ENCODE measurements around the gene EIF4EBP2.

EIF4EBP2 gene

DNA sequence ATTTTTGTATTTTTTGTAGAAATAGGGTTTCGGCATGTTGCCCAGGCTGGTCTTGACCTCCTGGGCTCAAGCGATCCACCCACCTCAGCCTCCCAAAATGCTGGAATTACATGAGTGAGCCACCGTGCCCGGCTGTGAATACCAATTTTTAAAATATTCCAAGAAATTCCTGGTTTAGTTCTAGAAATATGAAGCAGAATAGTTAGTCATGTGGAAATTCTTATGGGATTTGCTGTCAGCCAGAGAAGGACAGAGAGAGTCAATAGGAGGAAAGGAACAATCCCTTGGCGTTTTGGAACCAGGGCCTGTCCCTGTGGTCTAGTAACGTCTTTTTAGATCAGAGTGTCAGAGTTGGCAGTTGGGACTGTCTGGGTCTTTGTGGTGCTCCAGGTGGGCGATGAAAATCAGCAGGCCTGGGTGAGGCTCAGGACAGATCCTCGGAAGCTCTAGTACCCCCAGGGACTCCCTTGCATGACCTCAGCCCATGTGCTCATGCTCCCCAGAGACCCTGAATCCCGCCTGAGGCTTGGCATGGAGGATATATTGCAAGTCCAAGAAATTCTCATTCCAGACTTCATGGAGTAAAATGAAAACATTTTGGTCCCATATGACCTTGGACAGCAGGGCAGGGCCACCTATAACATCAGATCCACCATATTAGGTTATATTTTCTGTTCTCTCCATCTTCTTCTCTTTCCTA, 29.8 kb downstream of the EIF4EBP2 start:
- no peak for DNase-seq

DNA sequence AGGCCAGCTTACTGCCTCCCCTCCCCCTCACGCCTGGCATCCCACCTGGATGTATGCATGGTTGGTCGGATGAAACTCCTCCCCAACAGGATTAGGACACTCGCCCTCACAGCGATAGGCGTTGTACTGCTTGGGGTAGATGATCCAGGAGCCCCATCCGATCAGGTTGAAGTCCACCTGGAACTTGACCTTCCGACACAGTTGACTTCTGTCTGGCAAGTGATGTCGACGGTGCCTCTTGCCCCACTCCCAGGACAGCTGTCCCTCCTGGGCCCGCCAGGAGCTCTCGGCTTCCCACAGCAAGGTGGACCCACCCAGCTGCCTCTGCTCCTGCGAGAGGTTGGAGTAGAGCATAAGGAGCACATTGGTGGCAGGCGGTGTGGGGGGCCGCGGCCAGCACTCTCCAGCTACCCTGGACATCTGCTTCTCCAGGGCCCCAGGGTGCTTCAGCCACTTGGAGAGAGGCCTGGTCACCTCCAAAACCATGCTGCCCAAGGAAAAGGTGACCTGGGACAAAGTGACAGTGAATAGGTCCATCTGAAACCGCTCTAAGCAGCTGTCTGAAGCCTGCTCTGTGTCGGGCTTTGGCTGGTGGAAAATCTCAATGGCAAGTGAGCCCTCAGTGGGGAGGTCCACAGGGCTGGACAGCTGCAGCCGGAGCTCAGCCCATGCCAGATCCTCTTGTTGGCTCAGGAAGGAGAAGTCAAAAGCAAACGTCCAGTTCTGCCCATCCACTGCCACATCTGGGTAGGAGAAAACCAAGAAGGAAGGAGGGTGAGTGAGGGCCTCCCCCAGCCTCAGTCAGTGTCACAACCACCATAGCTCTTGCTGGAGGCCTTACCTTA, 31.5 kb downstream of the EIF4EBP2 start:
- no peak for DNase-seq

DNA sequence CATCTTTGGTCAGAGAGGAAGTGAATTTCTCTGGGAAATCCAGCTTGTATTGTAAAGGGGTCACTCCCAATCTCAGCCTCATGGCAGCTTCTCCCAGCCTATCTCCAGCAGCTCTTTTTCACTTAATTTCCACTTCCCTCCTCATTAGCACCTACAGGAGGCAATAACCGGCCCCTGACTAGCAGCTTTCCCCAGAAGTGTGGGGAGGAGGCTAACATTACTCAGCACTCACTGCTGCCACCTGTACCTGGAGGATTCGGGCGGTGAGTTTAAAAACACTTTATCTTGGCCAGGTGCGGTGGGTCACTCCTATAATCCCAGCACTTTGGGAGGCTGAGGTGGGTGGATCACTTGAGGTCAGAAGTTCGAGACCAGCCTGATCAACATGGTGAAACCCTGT, 33.8 kb downstream of the EIF4EBP2 start:
- DNase-seq = no peak

DNA sequence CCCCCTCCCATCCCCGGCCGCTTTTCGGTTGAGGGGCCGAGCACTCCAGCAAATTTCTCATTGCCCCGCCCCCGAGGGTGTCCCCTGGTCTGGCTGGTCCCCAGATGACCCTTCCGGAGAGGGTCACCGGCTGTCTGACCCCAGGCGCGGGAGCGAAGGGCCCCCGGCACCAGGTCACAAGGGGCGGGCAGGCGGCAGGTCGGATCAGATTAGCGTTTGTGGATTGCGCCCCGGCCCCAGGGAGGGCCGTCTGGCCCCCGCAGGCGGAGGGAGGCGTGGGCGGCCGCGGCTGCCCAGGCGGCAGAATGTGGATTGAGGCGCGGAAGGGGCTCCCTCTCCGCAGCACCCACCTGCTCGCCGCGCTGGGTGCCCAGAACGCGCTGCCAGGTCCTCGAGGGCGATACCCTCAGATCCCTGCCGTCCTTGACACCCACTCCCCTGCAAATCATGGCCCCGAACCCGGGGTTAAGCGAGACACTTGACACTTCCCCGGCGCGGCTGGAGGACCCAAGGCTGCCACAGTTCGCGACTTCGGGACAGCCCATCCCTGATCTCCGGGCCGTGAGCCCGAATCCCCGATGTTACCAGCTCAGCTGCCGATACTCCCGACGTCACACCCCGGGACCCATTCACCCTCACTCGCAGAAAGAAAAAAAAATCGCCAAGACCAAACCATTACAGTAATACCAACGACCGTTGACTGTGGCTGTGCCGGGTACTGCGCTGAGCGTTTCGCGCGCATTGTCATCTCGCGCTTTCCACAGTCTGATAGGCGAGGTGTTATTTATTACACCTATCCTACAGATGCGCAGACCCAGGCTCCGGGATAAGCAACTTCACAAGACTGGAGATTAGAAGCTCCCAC, 36.6 kb downstream of the EIF4EBP2 start:
- DNase-seq = no peak

DNA sequence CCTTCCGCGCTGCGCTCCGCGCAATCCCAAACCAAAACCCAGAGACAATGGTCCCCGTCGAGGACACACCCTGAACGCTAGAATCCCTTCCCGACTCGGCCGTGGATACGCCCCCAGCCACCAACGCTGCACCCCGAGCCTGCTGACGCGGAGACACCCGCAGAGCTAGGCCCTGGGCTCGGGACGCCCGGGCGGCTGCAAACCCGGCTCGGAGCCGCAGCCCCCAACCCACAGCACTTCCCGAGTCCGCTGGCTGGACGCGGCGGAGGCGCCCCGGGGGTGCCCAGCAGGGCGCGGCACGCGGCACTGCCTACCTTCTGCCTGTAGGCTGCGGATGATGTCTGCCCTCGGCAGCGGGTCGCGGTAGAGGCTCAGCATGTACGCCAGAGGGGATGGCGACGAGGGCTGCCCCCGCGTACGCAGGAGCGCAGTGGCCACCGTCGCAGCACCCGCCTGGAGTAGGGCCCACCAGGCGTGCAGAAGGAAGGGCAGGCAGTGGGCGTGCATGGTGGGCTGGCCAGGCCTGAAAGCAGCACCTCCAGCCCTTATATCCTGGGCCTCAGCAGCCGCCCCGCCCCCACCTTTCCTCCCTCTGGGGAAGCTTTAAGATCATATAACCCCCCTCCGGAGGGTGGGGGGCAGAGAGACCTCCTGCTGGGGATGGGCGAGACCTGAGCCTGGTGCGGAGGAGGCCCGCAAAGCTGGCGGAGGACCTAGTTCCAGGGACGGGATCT, 37.4 kb downstream of the EIF4EBP2 start, which contains the start of gene NODAL:
Gene NODAL, minus strand, starts transcription at position 521 of the 734 bp plus-strand sequence. Its CDS starts 14 bp downstream, at position 507.
- DNase-seq = no peak

DNA sequence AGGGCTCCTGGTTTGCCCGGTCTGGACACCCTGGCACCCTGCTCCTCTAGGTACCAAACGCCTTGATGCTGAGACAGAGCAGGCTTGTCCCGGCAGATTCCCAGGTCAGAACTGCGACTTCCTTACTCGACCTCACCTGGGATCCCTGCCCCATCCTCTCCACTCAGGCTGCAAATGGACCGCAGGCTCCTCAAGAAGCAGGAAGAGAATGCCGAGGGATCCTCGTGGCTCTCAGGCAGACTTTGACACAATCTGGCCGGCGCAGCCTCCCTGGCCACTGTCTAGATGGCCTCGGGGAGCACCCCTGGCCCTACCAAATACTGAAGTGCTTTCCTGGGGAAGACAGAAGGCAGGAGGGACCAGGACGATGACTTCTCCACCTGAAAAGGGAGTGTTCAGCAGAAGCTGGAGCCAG, 38.0 kb downstream of the EIF4EBP2 start:
- no peak for DNase-seq

DNA sequence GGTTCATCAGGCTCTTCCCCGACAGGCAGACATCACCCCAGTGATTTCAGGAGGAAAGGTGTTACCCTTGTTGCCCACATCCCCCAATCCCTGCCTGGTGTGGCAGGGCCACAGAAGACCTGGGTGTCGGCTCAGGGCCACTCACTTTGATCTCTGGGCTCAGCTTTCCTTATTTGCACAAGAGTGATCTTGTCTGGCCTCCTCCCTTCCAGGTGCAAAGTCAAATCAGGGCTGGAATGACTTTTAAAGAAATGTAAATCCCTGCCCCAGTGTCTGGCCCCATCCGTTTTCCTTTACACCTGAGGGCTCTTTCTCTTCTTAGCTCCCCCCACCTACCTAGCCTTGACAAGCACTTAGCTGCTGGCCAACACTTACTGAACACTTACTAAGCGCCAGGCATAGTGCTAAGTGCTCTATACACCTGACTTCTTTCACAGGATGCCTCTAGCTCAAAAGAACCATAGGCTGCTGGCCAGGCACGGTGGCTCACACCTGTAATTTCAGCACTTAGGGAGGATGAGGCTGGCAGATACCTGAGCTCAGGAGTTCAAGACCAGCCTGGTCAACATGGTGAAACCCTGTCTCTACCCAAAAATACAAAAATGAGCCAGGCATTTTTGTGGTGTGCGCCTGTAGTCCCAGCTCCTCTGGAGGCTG, 38.5 kb downstream of the EIF4EBP2 start:
- no peak for DNase-seq

DNA sequence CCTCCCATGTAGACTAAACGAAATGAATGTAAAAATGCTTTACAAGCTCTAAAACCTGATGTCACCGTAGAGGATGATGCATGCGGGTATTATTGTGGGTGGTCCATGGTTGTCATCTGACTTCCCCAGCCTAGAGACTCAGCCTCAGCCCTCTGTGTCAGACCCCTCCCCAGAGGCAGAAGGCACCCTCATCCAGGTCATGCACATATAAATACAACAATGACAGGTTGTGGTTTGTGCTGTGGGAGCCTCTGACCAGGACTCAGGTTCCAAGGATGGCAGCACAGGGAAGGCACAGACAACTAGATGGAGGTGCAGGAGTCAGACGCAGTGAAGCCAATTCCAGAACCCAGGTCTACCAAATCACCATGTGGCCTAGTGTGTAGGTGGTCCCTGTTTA, 40.8 kb downstream of the EIF4EBP2 start:
- DNase-seq = no peak

DNA sequence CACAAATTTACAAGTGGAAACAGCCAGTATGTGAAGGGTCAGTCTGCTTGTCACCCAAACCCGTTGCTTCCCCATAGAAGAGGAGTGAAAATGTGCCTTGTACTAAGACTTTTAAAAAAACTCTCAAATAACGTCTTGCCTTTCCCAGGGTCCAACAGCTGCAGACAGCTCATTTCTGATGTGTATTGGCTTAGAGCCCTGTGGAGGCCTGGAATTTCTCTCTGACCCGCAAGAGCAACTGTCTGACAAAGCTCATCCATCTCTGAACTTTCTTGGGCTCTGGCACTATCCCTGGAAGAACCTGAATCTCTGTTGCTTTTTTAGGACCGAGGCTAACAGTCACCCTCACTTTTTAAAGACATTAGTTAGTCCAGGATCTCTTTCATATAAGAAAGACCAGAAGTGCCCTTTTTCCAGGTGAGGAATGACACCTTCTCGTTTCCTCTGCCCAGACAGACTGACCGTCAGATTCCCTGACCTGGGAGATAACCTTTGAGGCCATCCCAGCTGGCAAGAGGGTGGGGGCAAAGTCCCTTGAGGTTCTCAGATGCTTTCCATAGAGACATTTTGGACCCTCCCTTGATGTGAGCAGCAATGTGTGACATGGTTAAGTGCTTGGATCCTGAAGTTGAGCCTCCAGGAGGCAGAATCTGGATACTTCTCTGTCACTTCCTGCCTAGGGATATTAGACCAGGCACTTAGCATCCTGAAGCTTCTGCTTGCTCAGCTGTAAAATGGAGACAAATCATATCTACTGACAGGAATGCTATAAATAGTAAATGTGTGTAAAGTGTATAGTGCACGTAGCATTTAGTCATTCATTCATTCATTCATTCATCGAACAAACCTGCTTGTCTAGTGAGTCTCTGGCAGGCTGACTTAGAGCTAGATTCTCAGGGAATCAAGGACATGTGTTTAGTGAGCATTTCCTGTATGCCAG, 42.0 kb downstream of the EIF4EBP2 start:
- DNase-seq = no peak

DNA sequence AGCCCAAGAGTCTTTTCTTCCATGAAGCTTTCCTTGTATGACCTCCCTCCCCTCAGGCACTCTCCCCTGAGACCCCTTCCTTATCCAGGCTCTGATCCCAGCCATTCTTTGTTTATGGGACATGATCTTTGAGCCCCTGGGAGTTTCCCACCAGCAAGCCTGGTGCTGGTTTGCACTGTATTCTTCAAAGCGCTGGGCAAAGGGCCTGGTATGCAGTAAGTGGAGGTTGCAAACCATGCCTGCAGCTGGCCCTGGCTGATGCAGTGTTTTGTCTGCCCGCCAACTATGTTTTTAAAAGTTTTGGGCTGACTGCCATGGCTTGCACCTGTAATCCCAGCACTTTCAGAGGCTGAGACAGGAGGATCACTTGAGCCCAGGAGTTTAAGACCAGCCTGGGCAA, 44.3 kb downstream of the EIF4EBP2 start:
- DNase-seq = no peak

DNA sequence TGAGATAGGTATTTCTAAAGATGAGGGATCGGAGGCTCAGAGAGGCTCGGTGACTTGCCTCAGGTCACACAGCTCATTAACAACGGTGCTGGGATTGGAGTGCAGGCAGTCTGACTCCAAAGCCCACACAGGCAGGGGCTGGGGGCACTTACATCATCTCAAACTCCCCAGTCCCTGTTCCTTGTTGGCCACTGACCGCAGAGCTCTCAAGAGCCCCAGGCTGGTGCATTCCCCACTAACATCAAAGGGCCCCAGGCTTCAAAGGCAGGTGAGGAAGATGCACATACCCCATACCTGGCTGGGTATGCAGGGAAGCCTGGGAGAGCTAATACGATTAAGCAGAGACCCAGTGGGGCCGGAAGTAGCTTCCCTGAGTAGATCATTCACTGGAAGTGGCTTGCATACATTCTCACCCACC, 51.3 kb downstream of the EIF4EBP2 start:
- DNase-seq = no peak

DNA sequence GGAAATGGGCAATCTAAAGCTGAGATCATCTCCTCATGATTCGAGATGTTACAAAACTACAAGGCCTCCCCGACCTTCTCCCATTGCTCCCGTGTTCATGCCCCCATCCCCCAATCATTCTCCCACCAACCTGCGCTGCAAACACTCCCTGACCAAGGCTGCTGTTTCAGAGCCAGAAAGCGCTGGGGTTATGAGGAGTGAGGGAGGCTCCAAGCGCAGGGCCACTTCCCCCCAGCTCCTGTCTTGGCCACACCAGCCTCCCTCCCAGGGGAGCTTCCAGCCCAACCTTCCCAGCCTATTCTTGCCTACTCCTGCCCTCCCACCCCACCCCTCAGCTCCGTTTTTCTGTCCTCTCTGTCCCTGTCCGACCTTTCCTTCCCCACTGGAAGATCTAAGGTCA, 52.2 kb downstream of the EIF4EBP2 start:
- DNase-seq = no peak

DNA sequence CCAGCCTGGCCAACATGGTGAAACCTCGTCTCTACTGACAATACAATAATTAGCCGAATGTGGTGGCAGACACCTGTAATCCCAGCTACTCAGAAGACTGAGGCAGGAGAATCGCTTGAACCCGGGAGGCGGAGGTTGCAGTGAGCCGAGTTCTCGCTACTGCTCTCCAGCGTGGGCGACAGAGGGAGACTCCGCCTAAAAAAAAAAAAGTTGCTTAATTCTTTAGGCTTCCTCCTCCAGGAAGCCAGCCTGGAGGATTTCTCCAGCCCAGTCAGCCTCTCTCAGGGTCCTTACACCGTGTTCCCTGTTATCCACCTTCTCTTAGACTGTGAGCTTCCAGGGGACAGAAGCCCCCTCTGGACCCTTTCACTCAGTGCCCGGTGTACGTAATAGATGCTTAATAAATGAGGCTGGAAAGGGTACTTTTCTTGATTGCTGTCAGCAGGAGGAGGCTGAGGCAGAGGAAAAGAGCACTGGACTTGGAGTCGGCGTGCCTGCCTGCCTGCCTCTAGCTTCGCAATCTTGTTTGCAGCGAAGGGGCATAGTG, 53.9 kb downstream of the EIF4EBP2 start:
- no peak for DNase-seq

DNA sequence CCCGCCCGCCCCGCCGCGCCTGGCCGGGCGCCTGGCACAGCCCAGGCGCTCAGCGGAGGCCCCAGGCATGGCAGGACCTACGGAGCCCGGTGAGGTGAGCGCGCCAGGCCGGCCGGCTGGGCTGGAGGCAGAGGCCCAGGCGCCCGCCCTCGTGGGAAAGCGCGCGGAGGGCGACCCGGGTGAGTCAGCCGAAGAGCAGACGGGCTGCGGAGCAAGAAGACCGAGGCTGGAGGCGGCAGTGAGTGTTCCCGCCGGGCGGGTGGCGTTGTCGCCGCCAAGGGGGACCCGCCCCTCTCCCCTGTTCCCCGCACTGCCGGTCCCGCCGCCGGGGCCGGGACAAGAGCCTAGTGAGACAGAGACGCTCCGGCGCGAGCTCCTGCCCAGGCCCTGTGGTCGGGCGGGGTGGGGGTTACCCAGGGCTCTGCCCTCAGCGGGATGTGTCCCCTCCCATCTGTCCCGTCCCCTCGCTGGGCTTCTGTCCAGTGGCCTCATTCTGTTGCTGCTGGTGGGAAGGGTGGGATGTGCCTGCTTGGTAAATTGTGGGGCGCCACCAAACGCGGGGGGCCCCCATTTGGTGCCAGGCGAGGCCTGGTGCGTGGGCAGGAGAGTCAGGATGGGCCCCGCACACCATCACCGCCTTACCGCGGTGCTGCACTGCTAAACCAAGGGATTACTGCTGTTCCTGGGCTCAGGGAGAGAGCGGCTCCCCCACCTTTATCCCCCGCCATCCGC, 54.5 kb downstream of the EIF4EBP2 start:
- no peak for DNase-seq

DNA sequence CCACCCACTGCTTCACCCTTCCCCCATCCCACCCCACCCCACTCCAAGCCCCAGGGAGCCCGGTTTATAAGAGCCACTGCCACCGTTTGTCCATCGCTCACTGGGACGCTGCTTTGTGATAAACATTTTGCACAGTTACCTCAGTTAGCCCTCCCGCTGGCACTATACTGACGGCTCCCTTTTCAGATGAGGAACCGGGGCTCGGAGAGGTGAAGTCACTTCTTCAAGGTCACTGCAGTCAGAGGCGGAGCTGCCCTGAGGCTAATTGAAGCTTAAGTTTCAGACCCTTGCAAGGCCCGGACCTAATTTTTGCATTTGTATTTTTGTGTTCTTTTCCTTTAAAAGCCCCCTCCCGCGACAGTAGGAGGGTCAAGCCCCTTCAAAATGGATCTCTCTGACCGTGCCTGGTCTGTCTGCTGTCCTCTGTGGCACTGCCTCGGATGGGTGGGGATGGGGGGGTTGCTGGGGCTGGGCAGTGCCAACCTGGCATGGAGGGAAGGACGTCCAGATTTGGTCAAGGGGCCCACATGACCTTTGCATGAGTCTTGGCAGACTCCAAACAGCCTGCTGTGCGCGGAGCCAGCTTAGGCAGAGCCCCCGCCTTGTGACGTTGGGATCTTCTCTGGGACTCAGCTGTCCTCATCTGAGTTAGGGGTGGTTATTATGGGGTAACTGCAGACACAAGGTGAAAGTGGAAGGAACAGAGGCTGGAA, 55.3 kb downstream of the EIF4EBP2 start:
- DNase-seq = no peak

DNA sequence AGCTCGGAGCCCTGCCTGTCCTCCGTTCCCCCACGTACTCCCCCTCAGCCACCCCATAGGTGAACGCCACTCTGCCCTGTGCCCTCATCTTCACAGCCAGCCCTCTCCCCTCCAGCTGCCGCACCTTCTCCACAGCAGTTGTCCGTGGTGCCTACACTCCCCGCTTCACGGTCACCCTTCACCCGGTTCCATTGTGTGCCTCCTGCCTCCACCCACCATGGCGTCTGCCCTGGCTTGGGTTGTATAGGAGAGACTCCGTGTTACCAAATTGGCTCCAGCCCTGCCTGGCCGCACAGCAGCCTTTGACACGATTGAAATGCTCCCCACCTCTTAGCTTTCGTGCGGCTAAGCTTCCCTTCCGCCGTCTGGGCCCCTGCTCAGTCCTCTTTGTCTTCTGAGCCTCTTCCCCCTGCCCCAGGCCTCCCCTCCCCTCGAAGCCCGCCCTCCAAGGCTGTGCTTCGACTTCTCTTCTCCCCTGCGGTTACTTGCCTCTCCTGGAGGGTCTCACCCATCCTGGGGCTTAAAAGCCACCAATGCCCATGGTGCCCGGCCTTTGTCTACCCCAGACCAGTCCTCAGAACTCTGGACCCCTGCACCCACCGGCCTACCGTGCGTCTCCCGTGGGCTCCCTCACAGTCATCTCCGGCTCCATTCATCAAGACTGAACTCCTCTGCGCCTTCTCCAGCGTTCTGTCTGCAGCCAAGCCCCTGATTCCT, 56.0 kb downstream of the EIF4EBP2 start:
- DNase-seq = no peak

DNA sequence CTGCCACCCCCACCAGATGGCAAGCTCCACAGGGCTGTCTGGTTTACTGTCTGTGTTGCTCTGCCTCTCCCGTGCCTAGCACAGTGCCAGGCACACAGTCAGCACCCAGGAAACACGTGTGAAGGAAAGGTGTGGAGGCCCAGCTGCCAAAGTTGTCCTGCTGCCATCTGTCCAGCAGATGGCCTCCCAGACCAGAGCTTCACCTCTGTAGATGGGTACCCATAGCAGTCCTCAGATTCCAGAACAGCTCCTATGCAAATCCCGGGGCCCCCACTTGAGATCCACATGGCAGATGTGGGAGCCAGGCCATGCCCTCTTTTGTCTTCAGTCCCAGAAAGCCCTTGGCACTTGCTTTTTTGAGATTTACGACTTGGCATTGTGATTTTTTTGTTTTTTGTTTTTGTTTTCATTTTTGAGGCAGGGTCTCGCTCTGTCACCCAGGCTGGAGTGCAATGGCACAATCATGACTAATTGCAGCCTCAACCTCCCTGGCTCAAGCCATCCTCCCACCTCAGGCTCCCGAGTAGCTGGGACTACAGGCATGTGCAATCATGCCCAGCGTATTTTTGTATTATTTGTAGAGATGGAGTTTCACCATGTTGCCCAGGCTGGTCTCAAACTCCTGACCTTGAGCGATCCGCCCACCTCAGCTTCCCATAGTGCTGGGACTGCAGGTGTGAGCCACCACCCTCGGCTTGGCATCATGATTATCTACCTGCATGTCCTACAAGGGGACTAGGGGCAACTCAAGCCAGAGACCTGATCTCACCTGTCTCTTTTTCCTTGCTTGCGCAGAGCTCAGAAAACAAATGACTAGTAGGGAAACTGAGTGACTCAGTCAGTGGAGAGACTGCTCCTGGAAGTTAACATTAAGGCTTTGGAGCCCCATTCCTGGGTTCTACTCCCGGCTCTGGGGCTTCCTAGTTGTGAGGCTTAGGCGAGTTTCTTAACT, 57.7 kb downstream of the EIF4EBP2 start:
- no peak for DNase-seq

Data from NCI-H2227 treated with DMSO at 0.1 percent for 48 hours (cell line).